MM.1S (cell line): Measurements from ENCODE around the gene STING1.

Experiments
- DNase-seq: peaks from one replicate; pipeline ENCODE4 v3.0.0-alpha.2; 2015
- H2AFZ ChIP-seq: fragments of 300-600 bp; sonication (generic); 2 replicates; pipeline ENCODE4 v1.6.0; 2016; ENCODE audit warnings: antibody characterized with exemption, low read length
- H3F3A ChIP-seq: fragments of 300-600 bp; sonication (generic); 2 replicates; pipeline ENCODE4 v1.6.1; 2016; ENCODE audit warnings: mild to moderate bottlenecking, antibody characterized with exemption, low read length, moderate library complexity, mixed read lengths; ENCODE audit not compliant: insufficient read depth
- H3K27ac ChIP-seq: fragments of 300-600 bp; sonication (generic); 2 replicates; pipeline ENCODE4 v1.5.1; 2016; ENCODE audit warnings: mild to moderate bottlenecking, low read length
- H3K27me3 ChIP-seq: fragments of 300-600 bp; sonication (generic); replicated peaks from 2 replicates; pipeline ENCODE4 v1.6.0; 2016; ENCODE audit warnings: low read length; ENCODE audit not compliant: insufficient read depth
- H3K36me3 ChIP-seq: fragments of 300-600 bp; sonication (generic); replicated peaks from 2 replicates; pipeline ENCODE4 v1.6.1; 2016; ENCODE audit warnings: mild to moderate bottlenecking, low read length, mixed read lengths; ENCODE audit not compliant: insufficient read depth
- H3K4me1 ChIP-seq: fragments of 300-600 bp; sonication (generic); 2 replicates; pipeline ENCODE4 v1.6.1; 2016; ENCODE audit warnings: low read length, mixed read lengths
- H3K4me2 ChIP-seq: fragments of 300-600 bp; sonication (generic); 2 replicates; pipeline ENCODE4 v1.6.0; 2016; ENCODE audit warnings: low read depth, low read length
- H3K4me3 ChIP-seq: fragments of 300-600 bp; sonication (generic); 2 replicates; pipeline ENCODE4 v1.5.1; 2016; ENCODE audit warnings: low read length, mixed read lengths
- H3K79me2 ChIP-seq: fragments of 300-600 bp; sonication (generic); 2 replicates; pipeline ENCODE4 v1.6.1; 2016; ENCODE audit warnings: mixed run types, low read length, mixed read lengths
- H3K9ac ChIP-seq: fragments of 300-600 bp; sonication (generic); 2 replicates; pipeline ENCODE4 v1.6.1; 2016; ENCODE audit warnings: low read length, mixed read lengths
- H3K9me2 ChIP-seq: fragments of 300-600 bp; sonication (generic); replicated peaks from 2 replicates; pipeline ENCODE4 v1.6.1; 2016; ENCODE audit warnings: mild to moderate bottlenecking, low read length, mixed read lengths; ENCODE audit not compliant: insufficient read depth
- H3K9me3 ChIP-seq: fragments of 300-600 bp; sonication (generic); replicated peaks from 2 replicates; pipeline ENCODE4 v1.6.1; 2016; ENCODE audit warnings: mild to moderate bottlenecking, low read length, mixed read lengths; ENCODE audit not compliant: insufficient read depth
- H4K20me1 ChIP-seq: fragments of 300-600 bp; sonication (generic); 2 replicates; pipeline ENCODE4 v1.6.1; 2016; ENCODE audit warnings: mild to moderate bottlenecking, low read length, moderate library complexity, mixed read lengths; ENCODE audit not compliant: insufficient read depth
- EZH2 ChIP-seq: fragments of 300-600 bp; sonication (generic); optimal IDR thresholded peaks from 2 replicates; pipeline ENCODE3; 2017; ENCODE audit warnings: low read depth, mild to moderate bottlenecking, antibody characterized with exemption, low read length, mixed read lengths
- EZH2phosphoT487 ChIP-seq: fragments of 300-600 bp; sonication (generic); IDR thresholded peaks from 2 replicates; pipeline ENCODE4 v1.6.1; 2018; ENCODE audit warnings: antibody characterized with exemption, low read length
- TF ChIP-seq, protein P1 (sequence below): fragments of 300-600 bp; sonication (generic); IDR thresholded peaks from 2 replicates; pipeline ENCODE4 v1.5.1; 2016; ENCODE audit warnings: antibody characterized with exemption, low read length, mixed read lengths

Gene STING1

DNA sequence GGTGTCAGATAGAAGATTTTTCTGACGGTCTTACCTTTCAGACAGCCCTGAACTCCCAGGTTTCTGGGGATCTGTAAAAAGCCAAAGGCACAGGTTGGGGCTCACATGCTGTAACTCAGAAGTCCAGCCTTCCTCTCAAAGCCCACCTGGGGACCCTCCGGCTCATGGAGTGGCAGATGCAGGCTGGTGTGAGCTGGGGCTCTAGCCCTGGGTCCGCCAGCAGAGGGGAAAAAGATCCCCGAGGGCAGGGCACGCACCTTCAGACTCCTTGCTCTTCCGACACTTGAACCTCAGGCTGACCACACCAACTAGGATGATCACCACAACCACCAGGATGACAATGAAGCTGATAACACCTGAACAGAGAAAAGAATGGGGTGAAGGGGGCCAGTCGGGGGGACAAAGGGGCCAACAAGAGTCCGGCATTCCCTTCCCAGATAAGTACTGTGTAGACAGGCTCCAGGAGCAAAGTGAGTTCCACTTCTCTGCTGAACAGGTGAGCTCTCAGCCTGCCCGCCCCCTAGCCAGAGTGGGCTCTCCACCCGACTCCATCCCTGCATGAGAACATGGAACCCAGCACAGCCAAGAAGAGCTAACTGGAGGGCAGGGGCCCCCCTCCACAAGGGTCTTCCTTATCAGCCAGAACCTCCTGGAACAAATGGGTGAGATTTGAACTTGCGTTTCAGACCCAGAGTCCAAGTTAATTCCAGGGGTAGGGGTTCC is 27.8 kb downstream of the STING1 start:
- no peak for DNase-seq
- no peak overlapping the region for H3K27ac ChIP-seq
- H3K27me3 ChIP-seq, result no peaks in the 10 kb centered on the region
- no peak overlapping the region for H3K4me2 ChIP-seq
- no peak for TF ChIP-seq EZH2phosphoT487
- TF ChIP-seq EZH2, result no peak
- TF ChIP-seq, protein P1, sequence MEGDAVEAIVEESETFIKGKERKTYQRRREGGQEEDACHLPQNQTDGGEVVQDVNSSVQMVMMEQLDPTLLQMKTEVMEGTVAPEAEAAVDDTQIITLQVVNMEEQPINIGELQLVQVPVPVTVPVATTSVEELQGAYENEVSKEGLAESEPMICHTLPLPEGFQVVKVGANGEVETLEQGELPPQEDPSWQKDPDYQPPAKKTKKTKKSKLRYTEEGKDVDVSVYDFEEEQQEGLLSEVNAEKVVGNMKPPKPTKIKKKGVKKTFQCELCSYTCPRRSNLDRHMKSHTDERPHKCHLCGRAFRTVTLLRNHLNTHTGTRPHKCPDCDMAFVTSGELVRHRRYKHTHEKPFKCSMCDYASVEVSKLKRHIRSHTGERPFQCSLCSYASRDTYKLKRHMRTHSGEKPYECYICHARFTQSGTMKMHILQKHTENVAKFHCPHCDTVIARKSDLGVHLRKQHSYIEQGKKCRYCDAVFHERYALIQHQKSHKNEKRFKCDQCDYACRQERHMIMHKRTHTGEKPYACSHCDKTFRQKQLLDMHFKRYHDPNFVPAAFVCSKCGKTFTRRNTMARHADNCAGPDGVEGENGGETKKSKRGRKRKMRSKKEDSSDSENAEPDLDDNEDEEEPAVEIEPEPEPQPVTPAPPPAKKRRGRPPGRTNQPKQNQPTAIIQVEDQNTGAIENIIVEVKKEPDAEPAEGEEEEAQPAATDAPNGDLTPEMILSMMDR, result no peak
- H3K9me3 ChIP-seq, result no peaks in the 10 kb centered on the region
- no peak overlapping the region for H3K4me3 ChIP-seq
- no peaks in the 10 kb centered on the region for H3K36me3 ChIP-seq
- no peaks in the 10 kb centered on the region for H3K4me1 ChIP-seq
- H3K9ac ChIP-seq, result no peak overlapping the region
- H4K20me1 ChIP-seq, result no peaks in the 10 kb centered on the region
- no peaks in the 10 kb centered on the region for H3K9me2 ChIP-seq
- H2AFZ ChIP-seq, result no peak overlapping the region
- no peaks in the 10 kb centered on the region for H3K79me2 ChIP-seq
- H3F3A ChIP-seq, result no peaks in the 10 kb centered on the region

DNA sequence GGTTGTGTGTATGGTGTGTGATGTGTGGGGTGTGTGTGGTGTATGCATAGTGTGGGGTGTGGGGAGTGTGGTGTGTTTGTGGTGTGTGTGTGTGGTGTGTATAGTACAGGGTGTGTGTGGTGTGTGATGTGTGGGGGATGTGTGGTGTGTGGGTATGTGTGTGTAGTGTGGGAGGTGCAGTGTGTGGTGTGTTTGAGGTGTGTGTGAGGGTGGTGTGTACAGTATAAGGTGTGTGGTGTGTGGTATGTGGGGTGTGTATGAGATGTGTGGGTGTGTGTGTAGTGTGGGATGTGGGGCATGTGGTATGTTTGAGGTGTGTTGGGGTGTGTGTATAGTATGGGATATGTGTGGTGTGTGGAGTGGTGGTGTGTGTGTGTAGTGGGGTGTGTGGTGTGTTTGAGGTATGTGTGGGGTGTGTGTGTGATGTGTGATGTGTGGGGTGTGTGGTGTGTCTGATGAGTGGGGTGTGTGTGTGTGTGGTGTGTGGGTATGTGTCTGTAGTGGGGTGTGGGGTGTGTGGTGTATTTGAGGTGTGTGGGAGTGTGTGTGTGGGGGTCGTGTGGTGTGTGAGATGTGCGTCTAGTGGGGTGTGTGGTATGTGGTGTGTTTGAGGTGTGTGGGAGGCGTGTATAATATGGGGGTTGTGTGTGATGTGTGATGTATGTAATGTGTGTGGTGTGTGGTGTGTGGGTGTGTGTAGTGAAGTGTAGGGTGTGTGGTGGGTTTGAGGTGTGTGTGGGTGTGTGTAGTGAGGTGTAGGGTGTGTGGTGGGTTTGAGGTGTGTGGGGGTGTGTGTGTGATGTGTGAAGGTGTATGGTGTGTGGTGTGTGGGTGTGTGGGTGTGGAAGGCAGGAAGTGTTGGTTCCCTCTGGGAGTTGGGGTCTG is 28.6 kb downstream of the STING1 start:
- H3K4me1 ChIP-seq, result no peaks in the 10 kb centered on the region
- TF ChIP-seq, protein P1, result no peak
- no peak for TF ChIP-seq EZH2
- TF ChIP-seq EZH2phosphoT487, result no peak
- H3K4me2 ChIP-seq, result no peak overlapping the region
- no peaks in the 10 kb centered on the region for H3K36me3 ChIP-seq
- H3K27me3 ChIP-seq, result no peaks in the 10 kb centered on the region
- no peak overlapping the region for H2AFZ ChIP-seq
- no peaks in the 10 kb centered on the region for H3K9me3 ChIP-seq
- no peak for DNase-seq
- no peak overlapping the region for H3K4me3 ChIP-seq
- no peak overlapping the region for H3K27ac ChIP-seq
- no peaks in the 10 kb centered on the region for H4K20me1 ChIP-seq
- no peaks in the 10 kb centered on the region for H3F3A ChIP-seq
- no peak overlapping the region for H3K9ac ChIP-seq
- H3K9me2 ChIP-seq, result no peaks in the 10 kb centered on the region
- H3K79me2 ChIP-seq, result no peaks in the 10 kb centered on the region

DNA sequence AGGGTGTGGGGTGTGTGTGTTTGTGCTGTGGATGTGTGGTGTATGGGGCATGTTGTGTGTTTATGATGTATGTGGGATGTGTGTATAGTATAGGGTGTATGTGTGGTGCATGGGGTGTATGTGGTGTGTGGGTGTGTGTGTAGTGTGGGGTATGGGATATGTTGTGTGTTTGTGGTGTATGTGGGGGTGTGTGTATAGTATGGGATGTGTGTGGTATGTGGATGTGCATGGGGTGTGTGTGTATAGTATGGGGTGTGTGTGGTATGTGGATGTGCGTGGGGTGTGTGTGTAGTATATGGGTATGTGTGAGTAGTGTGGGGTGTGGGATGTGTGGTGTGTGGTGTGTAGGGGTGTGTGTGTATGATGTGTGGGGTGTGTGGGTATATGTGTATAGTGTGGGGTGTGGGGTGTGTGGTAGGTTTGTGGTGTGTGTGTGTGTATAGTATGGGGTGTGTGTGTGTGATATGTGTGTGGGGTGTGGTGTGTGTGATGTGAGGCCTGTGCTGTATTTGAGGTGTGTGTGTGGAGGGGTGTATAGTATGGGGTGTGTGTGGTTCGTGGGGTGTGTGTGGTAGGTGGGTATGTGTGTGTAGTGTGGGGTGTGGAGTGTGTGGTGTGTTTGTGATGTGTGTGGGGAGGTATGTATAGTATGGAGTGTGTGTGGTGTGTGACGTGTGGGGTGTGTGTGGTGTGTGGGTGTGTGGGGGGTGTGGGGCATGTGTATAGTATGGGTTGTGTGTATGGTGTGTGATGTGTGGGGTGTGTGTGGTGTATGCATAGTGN is 30.5 kb downstream of the STING1 start:
- H3K27me3 ChIP-seq, result no peaks in the 10 kb centered on the region
- H2AFZ ChIP-seq, result no peak overlapping the region
- H3K9ac ChIP-seq, result no peak overlapping the region

More for the DNA sequence above, 30.5 kb downstream of the STING1 start:
- Histone ChIP-seq H3K4me1 (no peaks in the 10 kb centered on the region), H3F3A (no peaks in the 10 kb centered on the region), H4K20me1 (no peaks in the 10 kb centered on the region), H3K79me2 (no peaks in the 10 kb centered on the region), H3K9me3 (no peaks in the 10 kb centered on the region), H3K4me2 (no peak overlapping the region), H3K9me2 (no peaks in the 10 kb centered on the region), H3K36me3 (no peaks in the 10 kb centered on the region), H3K27ac (no peak overlapping the region), H3K4me3 (no peak overlapping the region)
- no peak for DNase-seq
- TF ChIP-seq EZH2 (no peak), EZH2phosphoT487 (no peak)
- TF ChIP-seq, protein P1, result no peak
